SW480 (cell line): ENCODE data around the gene NUDCD3.

Experiments used
- DNase-seq: peaks from one replicate; pipeline ENCODE4 v3.0.0-alpha.2; 2016; ENCODE audit warnings: low spot score

NUDCD3 gene

GRCh38 chr7:44353668-44354067 is 136.8 kb downstream of the NUDCD3 start:
- no peak for DNase-seq

GRCh38 chr7:44348851-44349781 is 141.3 kb downstream of the NUDCD3 start:
- DNase-seq = peak; percentile 23

DNA sequence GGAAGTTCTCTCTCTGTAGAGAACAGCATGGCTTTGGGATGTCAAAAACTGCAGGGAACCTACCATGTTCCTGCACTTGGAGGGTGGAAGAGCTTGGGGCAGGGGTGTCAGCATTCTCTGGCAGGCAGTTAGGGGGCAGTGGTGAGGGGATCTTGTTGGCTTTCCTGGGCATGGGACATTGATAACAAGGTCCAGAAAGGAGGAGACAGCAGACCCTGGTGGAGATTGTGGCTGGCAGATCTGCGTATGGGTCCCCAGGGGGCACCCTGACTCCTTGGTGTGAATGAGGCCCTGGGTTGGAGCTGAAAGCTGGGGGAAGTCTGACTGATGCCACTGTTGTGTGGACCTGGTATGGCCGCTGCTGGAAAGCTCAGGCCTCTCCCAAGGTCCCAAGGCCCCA is 142.2 kb downstream of the NUDCD3 start:
- DNase-seq = peak; percentile 56

DNA sequence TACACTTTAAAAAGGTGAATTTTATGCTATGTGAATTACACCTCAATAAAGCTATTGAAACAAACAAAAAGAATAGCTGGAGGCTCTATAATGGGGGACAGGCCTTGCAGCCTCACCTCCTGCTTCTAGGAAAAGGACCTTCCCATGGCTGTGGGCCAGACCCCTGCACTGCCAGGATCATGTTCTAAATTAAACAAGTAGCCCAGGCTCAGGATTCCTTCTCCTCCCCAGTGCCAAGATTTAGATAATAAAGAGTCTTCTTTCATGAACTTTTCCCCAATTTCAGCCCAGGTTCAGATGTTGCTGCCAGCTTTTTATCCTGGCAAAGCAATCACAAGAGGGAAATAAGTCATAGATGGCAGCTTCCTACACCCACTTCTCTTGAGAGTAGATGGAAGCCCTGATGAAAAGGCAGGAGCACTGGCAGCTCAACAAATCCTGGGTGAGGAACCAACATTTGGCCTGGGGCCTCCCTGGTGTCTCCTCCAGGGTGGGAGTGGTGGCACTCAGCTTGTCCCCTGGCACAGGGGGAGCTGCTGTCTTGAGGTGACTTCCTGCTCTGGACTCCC is 142.8 kb downstream of the NUDCD3 start:
- DNase-seq = no peak

- DNase-seq = no peak
Measured at GRCh38 chr7:44346063-44346462, 144.4 kb downstream of the NUDCD3 start.

DNA sequence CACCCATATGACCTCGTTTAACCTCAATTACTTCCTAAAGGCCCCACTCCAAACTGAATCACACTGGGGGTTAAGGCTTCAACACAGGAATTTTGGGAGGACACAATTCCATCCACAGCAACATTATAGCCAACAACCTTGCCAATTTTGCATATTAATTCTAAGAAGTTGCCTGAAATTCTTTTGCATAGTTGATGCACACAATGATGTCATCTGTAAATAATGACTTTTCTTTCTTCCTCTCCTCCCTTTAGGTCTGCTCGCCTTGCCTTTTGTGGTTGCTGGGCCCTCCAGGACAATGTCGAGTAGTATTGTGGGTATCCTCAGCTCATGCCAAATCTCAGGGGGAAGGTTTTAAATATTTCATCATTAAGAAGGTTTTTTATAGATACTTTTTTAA is 149.1 kb downstream of the NUDCD3 start:
- DNase-seq = no peak

DNA sequence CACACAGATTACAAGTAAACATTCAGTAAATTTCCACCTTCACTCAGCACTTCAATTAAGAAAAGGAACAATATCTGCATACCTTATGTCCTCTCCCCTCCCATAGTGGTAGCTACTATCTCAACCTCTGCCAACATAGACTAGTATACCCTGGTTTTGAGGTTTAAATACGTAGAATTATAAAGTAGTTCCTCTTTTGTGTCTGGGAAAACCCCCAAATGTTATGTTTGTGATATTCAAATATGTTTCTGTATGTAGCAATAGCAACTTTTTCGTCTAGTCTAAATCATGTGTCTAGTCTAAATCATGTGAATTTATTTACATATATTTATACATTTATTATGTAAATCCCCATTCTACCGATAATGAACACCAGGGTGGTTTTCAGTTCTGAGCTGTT is 151.9 kb downstream of the NUDCD3 start:
- DNase-seq = no peak

GRCh38 chr7:44336491-44336890 is 154.0 kb downstream of the NUDCD3 start:
- DNase-seq = no peak

DNA sequence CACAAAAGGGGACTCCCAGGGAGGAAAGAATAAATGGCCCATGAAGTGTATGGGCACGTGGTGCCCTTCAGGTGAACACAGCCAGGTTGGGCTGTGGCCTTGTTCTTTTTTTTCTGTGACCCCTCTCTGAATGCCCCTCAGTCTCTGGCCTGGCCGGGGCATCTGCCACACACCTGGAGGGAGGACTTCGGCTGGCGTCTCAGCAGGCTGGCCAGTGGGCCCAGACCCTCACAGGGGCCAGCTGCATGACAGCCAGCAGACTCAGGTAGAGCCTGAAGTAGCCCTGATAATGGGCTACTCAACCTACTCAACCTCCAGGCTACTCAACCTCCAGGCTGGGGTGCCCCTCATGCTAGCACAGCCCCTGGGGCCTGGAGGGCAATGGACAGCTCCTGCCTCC is 155.3 kb downstream of the NUDCD3 start:
- no peak for DNase-seq

DNA sequence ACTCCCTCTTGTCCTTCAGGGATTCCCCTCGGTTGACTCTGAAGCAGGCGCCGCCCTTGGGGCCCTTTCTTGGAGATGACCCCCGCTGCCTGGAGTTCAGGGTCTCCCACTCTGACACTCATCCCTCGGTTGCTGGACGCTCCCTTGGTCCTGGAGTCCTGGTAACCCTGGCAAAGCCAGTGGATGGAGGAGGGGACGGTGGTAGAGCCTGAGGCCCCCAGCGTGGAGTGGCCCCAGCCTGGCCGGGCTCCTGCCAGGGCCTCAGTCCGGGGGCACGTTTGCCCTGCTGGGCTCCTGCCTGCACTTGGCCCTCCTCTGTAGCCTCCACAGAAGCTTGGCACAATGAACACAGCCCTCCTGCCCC is 155.7 kb downstream of the NUDCD3 start:
- DNase-seq = no peak

DNA sequence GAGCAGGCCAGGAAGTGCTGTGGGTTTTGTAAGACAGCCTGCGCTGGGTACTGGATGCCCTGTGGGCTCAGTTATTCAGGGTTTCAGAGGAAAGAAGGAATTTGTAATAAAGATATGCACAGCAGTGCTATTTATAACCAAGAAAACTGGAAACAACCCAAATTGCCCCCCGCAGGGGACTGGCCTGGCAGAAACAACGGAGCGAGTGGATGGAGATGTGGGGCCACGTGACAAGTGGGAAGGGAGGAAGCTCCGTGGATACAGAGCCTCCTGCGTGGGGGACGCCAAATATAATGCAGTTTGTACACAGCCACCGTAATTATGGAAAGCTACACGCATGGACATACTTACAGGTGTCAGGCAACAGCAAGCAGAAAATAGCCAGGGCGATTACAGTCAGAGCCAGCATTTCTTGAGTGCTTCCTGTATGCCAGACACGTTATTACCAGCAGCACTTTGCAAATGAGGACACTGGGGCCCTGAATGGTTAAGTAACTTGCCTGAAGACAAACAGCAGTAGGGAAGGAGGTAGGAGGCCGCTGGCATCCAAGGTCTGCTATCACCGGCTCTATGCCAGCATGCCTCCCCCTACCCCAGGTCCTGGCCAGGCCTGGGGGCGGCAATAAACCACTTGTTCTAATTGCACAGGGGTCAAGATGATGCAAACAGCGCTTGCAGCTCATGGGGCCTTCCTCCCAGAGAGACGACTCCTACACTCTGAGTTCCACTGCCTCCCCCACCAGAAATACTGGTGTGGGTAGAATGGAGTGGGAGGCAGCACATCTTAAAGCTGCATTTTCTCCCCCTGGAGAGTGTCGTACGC is 156.3 kb downstream of the NUDCD3 start:
- no peak for DNase-seq

DNA sequence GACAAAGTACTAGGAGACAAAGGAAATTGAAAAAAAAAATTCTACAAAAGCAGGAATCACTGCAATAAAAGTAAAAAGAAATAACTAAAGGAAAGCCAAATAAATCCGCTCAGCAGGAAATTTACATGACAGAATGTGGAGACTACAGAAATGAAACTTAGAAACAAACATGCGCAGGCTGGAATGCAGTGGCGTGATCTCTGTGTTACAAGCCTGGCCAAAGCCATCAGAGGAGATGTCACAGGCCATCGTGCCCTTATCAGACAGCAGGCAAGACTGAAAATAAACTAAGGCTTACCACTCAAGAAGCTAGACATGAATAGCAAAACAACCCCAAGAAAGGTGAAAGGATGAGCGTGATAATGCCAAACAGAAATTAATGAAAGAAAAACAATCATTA is 158.8 kb downstream of the NUDCD3 start:
- DNase-seq = no peak

- no peak for DNase-seq
Measured at GRCh38 chr7:44330331-44330730, 160.1 kb downstream of the NUDCD3 start.

- no peak for DNase-seq
Measured at GRCh38 chr7:44329888-44330287, 160.6 kb downstream of the NUDCD3 start.
